ENCODE data around the gene FSD2.
"Not testable (repeated sequence)": the region's sequence is repeated elsewhere in the genome, so short reads cannot be mapped to it uniquely, and the experiment has no call there.

The FSD2 gene

DNA sequence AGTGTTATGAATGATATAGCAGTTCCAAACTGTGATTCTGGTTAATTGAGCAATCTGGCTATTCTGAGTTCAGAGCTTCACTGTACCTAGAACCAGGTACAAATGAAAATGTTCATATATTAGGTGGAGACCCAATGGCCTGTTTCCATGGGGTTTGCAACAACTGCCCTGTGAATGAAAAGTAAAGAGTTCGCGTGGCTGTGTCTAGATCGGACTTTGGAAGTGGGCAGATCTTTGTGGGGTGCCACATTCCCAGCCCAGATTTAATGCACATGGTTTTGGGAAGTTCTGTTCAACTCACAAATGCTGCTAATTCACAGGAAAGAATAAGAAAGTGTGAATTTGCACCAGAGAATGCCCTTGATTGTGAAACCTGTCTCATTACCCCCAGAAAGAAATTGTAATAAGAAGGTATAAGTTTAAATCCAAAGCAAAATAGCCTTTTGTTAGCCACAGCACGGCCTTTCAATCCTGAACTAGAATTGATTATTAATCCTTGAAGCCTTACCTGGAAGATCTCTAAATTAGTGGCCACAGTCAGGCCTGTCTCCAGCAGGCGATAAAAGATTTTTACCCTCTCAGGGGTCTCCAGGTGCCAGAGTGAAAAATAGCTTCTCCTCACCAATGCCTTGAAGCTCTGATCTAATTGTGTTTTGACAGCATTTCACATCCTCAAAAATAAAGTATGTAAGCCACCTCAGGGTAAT is 26.2 kb upstream of the FSD2 start:
- in situ Hi-C loops (cut with HindIII; ENCODE audit: low sequenced_read_pairs), result no loop called here

DNA sequence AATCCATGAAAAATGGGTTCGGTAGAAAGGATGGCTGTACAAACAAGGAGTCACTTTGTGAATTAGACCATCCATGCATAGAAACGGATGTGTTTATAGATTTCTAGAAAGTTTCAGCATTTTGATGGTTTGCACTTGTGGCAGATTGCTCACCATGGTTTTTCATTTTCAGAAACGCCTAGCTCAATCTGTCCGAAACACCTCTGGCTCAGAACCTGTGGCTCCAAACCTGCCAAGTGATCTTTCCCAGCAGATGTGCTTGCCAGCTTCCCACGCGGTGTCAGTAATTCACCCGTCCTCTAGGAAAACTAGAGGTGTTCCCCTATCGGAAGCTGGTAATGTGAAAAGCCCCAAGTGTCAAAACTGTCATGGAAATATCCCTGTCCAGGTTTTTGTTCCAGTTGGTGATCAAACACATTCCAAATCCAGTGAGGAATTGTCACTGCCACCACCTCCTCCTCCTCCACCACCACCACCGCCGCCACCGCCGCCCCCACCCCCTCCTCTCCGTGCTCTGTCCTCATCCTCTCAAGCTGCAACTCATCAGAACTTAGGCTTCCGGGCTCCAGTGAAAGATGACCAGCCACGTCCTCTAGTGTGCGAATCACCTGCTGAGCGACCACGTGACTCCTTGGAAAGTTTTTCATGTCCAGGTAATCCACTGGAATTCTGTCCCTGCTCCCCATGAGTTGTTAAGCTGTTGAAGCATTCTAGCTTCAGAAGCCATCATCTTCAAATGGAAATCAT is 24.7 kb upstream of the FSD2 start:
- in situ Hi-C loops (cut with HindIII; ENCODE audit: low sequenced_read_pairs), result no loop called here

DNA sequence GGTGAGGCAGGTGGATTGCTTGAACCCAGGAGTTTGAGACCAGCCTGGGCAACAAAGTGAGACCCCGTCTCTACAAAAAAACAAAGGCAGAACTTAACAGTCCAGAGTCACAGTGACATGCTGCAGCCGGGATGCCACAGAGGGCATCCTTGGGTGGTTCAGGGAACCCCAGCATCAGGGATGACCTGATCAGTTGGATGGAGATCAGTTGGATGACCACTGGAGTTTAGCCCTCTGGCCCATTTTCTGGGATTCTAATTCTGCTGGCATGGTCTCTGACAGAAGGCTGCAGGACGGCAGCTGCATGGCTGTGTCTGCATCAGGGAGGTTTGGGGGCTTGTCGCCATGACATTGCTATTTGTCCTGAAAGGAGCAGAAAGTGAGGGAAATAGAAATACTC is 23.4 kb upstream of the FSD2 start:
- in situ Hi-C loops (cut with HindIII; ENCODE audit: low sequenced_read_pairs), result no loop called here

DNA sequence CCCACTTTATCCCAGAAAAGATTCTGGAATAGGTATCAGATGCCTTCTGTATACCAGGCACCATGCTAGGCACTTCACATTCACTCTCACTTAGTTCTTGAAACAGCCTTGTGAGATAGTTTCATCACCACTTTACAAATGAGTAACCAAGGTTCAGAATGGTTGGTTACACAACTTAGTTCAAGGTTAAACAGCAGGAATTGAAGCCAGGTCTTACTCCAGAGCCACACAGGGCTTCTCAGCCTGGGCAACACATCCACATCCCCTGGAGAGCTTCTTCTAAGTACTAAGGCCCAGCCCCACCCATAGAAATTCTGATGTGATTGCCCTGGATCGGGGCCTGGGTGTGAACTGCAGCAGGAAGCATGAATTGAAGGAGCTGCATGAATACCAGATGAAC is 22.2 kb upstream of the FSD2 start:
- in situ Hi-C loops (cut with HindIII; ENCODE audit: low sequenced_read_pairs), result no loop called here

DNA sequence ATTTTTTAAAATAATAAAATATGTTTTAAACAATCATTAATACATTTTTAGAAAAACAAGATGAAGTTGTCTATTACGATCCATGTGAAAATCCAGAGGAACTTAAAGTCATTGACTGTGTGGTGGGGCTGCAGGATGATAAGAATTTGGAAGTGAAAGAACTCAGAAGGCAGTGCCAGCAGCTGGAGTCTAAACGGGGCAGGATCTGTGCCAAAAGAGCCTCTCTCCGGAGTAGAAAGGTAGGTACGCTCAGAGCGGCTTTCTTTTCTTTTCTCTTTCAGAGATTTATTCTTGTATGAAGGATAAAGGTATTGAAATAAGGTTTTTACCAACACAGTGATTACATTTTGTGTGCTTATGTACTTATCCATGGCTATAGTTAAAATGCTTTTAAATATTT is 17.2 kb upstream of the FSD2 start:
- in situ Hi-C loops (cut with HindIII; ENCODE audit: low sequenced_read_pairs), result no loop called here

DNA sequence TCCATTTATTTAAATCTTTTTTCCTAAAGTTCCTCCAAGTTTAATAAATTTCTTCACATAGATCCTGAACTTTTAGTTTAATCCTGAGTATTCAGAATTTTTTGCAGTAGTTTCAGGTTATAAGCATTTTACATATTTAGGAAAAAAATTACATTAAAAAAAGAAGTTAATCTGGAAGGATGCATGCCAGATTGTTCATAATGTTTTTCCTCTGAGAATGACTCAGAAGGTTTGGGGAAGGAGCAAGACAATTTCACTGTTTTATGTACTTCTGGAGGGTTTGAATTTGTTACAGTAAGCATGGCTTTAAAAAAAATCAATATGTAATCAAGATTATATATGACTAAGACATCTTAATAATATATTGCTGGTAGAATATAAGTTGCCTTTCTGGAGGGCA is 16.0 kb upstream of the FSD2 start:
- in situ Hi-C loops (cut with HindIII; ENCODE audit: low sequenced_read_pairs), result not testable (repeated sequence)

DNA sequence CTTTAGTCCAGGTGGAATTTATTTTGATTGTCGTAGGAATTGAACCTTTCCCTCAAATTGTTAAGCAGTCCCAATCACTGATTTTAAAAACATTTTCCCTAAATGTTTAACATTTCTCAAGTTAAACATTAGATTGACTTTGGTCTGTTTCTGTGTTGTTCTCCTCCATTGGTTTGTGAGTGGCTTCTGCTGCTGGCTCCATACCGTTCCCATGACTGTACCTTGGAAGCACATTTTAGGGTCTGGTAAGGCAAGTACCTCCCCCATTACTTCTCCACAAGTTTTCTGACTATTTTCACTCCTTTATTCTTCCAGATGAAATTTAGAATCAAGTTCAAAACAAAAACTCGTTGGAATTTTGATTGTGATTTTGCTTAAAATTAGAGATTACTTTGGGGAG is 15.5 kb upstream of the FSD2 start:
- in situ Hi-C loops (cut with HindIII; ENCODE audit: low sequenced_read_pairs), result not testable (repeated sequence)

DNA sequence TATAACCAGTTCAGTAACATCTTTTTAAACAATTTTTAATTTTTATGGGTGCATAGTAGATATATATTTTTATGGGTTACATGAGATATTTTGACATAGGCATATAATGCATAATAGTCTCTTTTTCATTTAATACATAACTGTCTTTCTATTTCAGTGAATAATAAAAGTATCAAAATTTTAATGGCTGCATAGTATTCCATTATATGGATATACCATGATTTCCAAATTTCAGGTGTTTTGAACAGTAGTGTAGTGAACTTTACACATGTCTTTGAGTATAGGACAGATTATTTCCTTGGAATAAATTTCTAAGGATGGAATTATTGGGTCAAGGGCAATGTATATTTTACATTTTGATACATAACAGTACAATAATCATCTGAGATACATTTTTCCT is 14.3 kb upstream of the FSD2 start:
- in situ Hi-C loops (cut with HindIII; ENCODE audit: low sequenced_read_pairs), result no loop called here

DNA sequence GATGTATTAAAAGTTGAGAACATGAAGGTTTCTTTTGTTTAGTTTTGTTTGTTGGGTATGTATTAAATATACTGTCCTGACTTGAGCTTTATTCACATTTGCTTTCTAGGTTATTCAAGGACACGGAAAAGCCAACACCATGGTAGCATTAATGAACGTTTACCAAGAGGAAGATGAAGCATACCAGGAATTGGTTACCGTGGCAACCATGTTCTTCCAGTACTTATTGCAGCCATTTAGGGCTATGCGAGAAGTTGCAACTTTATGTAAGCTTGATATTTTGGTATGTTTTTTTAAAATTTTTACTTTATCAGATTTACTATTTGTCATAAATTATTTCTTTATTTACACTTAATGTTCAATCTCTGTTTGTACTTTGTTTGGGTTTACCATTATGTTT is 7.1 kb upstream of the FSD2 start:
- in situ Hi-C loops (cut with HindIII; ENCODE audit: low sequenced_read_pairs), result no loop called here

DNA sequence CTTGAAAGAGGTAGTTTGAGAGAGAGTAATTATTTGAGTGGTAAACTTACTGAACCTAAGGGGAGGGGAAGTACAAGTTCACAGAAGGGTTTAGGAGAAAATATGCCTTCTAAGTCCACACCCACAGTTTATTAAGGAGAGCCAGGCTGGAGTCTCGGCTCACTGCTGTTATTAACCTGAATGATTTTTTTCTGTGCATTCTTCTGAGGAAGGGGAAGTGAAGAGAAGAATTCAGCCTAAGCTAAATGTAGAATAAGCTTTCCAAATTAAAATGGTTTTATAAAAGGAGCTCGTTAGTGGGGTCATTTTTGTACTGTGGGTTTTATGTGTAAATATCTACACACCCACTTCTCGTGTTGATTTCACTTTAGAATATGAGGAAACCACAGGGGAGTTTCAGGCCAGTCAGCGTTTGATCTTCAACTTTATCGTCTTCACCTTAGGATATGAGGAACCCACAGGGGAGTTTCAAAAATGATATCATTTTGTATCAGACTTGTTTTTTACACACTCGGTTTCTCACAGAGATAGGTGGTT is 5.1 kb upstream of the FSD2 start:
- in situ Hi-C loops (cut with HindIII; ENCODE audit: low sequenced_read_pairs), result no loop called here

DNA sequence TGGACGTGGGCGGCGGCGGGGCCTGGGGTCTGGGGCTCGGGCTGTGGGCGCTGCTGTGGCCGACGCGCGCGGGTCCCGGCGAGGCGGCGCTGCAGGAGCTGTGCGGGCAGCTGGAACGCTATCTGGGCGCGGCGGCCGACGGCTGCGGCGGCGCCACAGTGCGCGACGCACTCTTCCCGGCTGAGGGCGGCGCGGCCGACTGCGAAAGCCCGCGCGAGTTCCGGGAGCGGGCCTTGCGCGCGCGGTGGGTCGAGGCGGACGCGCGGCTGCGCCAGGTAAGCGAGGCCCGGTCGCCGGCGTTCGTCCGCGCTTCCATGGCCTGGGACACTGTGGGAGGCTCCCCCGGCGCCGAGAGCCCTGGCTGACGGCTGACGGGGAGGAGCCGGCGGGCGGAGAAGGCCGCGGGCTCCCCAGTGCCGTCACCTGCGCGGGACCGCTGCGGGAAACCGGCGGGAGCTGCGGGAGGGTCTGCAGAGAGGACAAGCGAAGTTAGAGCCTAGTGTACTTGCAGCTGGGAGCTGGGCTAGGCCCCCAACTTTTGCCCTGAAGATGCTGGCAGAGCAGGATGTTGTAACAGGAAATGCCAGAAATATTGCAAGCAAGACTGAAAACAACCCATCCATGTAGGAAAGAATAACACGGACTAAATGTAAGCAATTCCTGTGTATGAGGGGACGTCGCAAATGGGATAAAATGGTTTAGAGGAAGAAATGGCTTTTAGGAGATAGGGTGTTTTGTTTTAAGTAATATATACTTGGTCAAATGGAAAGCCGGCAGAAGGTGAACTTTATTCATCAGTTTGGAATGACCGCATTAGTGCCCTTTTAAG is 4.4 kb upstream of the FSD2 start:
- in situ Hi-C loops (cut with HindIII; ENCODE audit: low sequenced_read_pairs), result no loop called here

DNA sequence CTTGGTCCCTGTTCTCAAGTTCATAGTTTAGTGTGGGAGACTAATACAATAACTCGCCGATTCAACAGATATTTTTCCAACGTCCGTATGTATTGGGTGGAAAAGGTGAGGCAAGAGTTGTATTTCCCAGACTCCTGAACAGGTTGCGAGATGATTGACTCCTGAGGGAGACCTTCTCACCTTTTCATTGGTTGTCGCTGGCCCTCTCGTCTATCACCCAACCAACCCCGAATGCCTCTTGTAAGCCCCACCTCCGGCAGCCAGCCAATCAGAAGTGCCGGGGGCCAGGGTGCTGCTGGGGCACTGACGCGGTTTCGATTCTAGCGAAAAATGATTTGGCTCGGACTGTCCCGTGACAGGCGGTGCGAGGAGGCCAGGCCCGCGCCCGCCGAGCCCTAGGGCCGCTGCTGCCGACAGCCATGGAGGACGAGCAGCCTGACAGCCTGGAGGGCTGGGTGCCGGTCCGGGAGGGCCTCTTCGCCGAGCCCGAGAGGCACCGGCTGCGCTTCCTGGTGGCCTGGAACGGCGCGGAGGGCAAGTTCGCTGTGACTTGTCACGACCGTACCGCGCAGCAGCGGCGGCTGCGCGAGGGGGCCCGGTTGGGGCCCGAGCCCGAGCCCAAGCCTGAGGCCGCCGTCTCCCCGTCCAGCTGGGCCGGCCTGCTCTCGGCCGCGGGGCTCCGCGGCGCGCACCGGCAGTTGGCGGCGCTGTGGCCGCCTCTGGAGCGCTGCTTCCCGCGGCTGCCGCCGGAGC is 3.6 kb upstream of the FSD2 start, which contains the start of gene WHAMM:
Gene WHAMM, plus strand, starts transcription at position 321 of the 753 bp plus-strand sequence. Its CDS starts 99 bp downstream, at position 420.
- in situ Hi-C loops (cut with HindIII; ENCODE audit: low sequenced_read_pairs), result no loop called here

DNA sequence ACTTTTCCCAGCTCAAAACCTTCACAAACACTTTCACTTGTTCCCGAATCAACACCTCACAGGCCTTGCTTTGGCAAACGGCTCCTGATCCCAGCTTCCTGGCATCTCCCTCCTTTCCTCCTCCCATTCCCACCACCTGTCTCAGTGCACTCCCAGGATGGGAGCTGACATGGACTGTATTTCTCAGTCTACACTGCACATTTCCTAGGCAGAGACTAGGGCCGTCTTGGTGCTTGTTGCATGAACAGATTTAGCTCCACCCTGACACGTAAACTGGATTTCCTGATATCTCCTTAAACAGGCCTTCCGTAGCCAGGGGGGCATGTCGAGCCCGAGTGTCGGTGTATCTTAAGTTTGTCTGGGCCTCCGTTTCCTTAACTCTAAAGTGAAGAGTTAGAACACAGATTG is 2.8 kb upstream of the FSD2 start:
- in situ Hi-C loops (cut with HindIII; ENCODE audit: low sequenced_read_pairs), result no loop called here

DNA sequence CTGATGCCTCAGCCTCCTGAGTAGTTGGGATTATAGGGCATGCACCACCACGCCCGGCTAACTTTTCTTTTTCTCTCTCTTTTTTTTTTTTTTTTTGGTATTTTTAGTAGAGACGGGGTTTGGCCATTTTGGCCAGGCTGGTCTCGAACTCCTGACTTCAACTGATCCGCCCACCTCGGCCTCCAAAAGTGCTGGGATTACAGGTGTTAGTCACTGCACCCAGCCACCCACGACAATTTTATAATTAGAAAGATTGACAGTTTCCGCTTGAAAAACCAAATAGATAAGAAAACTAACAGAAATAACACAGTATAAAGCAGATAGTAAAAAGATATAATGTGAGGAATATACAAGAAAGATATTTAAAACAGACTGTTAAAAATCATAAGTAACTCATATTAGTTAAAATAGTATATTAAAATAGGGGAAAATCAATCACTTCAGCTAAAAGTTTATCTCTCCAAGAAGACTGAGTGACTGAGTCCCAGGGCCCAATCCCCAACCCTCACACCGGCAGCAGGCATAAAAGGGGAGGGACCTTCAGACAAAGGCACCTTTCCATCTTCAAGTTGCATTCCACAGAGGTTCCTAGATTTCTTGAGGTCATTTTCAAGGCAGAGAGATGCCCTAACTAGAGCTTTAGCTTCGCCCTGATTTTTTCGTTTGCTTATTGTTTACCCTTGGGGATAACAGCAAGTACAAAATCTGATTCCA is 2.2 kb upstream of the FSD2 start:
- in situ Hi-C loops (cut with HindIII; ENCODE audit: low sequenced_read_pairs), result no loop called here

DNA sequence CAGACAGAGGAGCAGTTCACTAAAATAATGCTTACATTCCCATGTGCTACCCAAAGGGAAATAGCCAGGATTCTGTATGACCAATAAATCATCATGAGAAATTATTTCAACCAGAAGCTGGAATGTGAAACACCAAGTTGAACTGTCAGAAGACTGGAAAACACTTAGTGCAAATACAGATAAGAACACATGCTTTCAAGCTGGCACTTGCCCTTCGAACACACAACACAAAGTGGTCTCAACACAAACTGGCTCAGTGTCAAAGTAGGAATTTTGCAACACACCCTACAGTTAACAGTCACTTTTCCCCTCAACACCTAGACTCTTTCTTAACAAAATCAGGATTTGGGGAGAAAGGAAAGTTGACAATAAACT is 1.3 kb downstream of the FSD2 start:
- in situ Hi-C loops (cut with HindIII; ENCODE audit: low sequenced_read_pairs), result no loop called here

DNA sequence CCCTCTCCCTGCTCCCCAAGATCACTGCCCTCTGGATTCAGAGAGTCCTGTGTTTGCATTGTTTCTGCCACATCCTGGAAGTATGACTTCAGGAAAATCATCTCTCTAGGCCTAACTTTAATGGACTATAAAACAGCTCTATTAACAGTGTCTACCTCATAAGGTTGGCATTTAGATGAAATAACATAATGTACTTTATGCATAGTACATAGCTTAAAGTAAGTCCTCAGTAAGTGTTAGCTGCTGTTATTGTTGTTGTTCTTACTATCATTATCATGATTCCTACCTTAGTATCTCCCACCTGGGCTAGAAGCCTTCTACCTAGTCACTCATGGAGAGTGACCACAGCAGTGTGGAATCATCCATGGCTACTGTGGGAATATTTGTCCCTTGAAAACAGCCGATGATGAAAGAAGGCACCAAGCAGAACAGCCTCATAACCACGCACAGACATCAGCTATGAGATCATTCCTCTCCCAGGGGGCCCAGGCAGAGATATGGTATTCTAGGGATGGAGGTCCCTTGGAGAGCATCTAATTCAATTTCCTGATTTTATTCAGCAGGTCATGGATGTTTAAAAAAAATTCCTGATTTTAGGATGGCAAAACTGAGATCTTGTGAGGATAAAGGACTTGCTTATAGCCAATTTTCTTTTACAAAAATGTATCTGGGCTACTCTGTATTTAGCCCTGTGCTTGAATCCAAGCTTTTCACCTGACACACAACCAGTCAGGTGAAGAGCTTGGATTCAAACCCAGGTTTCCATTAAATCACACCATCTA is 1.9 kb downstream of the FSD2 start:
- in situ Hi-C loops (cut with HindIII; ENCODE audit: low sequenced_read_pairs), result no loop called here

DNA sequence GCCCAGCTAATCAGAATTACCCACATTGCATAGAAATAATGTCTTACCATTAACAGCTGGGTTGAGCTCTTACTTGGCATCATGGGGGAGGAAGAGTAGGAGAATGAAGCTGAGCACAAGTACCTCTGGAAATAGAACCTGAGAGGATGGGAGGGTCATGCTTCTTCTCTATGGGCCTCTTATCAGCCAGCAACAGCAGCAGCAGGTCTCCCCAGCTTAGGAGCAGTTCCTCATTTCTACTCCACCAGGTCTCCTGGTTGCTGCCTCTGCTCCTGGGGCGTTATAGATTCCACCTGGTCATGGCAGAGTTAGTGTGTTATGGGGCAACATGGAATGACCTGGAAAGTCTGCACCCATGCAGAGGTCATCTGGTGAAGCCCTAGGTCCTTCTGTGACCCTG is 3.4 kb downstream of the FSD2 start:
- in situ Hi-C loops (cut with HindIII; ENCODE audit: low sequenced_read_pairs), result no loop called here

DNA sequence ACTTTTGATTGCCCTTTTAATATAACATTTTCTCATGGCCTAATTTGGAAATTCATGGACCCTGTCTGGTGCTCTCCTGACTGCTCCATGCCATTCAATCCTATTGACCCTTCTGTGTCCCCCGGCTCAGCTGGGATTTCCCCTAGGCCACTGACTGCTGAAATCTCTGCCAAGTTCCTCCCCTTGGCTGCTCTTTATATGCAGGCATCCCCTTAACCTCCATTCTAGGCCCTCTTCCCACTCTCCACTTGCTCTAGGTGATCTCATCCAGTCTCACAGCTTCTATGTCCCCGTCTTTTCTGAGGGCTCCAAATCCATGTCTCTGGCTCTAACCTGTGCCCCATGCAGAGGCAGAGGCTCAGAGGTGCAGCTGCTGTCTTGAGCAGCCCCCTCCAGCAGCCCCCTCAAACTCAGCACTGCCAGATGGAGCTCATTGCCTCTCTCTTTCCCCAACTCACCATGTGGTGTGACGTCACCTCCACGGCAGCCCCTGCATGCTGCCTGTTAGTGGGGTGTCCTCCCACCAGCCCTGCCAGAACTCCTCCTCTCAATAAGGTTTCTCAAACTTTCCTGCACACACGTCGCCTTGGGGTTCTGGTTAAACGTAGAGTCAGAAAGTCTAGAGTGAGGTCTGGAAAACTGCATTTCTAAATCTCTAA is 6.6 kb downstream of the FSD2 start:
- in situ Hi-C loops (cut with HindIII; ENCODE audit: low sequenced_read_pairs), result no loop called here

All from DLD1 (cell line).